A549 (cell line): ENCODE data around the gene ZNF681.
"Not testable (repeated sequence)": the region's sequence is repeated elsewhere in the genome, so short reads cannot be mapped to it uniquely, and the experiment has no call there.

ENCODE experiments used
- CEBPB ChIP-seq, 2 experiments: fragments of >200 bp in 1 of 2; sonication (Bioruptor Twin) in 1 of 2; formaldehyde crosslinking in 1 of 2; IDR thresholded peaks; 2 replicates each; pipeline ENCODE4 v1.6.1; 2012 to 2016
- CTCF ChIP-seq: fragments of >200 bp; sonication (Bioruptor Twin); formaldehyde crosslinking; IDR thresholded peaks from 3 replicates; pipeline ENCODE4 v1.5.1; 2016
- EHMT2 ChIP-seq: fragments of 200-600 bp; sonication (generic); IDR thresholded peaks from 2 replicates; pipeline ENCODE4 v1.6.1; 2016; ENCODE audit warnings: antibody characterized with exemption, low read depth, mild to moderate bottlenecking, moderate library complexity
- ESRRA ChIP-seq: fragments of 150-350 bp; IDR thresholded peaks from 2 replicates; pipeline ENCODE4 v1.6.1; 2014; ENCODE audit warnings: mild to moderate bottlenecking, low read length, borderline replicate concordance
- HMGXB4 ChIP-seq: fragments of 250-450 bp; sonication (Bioruptor Pico); IDR thresholded peaks from 2 replicates; pipeline ENCODE4 v1.5.0; 2021; ENCODE audit warnings: mild to moderate bottlenecking, moderate library complexity, borderline replicate concordance
- KDM5A ChIP-seq: fragments of 200-600 bp; sonication (generic); IDR thresholded peaks from 2 replicates; pipeline ENCODE4 v1.6.1; 2016; ENCODE audit warnings: antibody characterized with exemption, mild to moderate bottlenecking
- MAX ChIP-seq: IDR thresholded peaks from 2 replicates; pipeline ENCODE4 v1.6.1; 2012
- PBX3 ChIP-seq: IDR thresholded peaks from 2 replicates; pipeline ENCODE4 v1.6.1; 2012
- POLR2A ChIP-seq: IDR thresholded peaks from 2 replicates; pipeline ENCODE4 v1.6.1; 2012; ENCODE audit warnings: mild to moderate bottlenecking, low read length
- USF2 ChIP-seq: fragments of 450-650 bp; IDR thresholded peaks from 2 replicates; pipeline ENCODE4 v1.6.1; 2014; ENCODE audit warnings: antibody characterized with exemption

GRCh38 chr19:23760326-23760725 is 1.6 kb upstream of the ZNF681 start:
- TF ChIP-seq PBX3; CTCF; MAX; CEBPB (IDR thresholded peaks at IDR 0.05); POLR2A; KDM5A; EHMT2; HMGXB4 (CRISPR knock-in tag); USF2; ESRRA: not testable (repeated sequence)
